CD4-positive, alpha-beta T cell treated with Interleukin-6 at 100 ng/mL for 8 hours (primary cell): ENCODE data around the gene GPR75.

Experiments used
- DNase-seq: peaks from one replicate; pipeline ENCODE4 v3.0.0-alpha.2; 2020; ENCODE audit warnings: mixed read lengths, low spot score

GPR75 gene

GRCh38 chr2:53859206-53860181 lies at the start of gene GPR75:
Gene GPR75 (minus strand): TSS chr2:53859967. CDS start chr2:53854756, 5,211 bp downstream.
- DNase-seq, result no peak

DNA sequence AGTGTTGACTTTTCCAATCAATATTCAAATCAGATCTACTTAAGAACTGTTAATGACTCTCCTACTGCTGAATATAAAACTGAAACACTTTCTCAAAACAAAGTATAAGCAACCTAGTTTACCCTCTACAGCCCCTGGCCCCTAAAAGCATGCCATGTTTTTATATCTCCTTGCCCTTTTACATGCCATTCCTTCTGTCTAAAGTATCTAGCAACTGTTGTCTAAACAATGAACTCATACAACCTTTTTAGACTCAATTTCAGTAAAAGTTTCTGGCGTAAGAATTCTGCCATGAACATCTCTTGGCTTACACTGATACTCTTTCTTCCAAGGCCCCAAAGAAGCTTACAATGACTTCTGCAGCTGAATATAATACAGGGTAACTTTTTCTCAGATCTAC lies 47.8 kb upstream of the GPR75 start:
- no peak for DNase-seq

DNA sequence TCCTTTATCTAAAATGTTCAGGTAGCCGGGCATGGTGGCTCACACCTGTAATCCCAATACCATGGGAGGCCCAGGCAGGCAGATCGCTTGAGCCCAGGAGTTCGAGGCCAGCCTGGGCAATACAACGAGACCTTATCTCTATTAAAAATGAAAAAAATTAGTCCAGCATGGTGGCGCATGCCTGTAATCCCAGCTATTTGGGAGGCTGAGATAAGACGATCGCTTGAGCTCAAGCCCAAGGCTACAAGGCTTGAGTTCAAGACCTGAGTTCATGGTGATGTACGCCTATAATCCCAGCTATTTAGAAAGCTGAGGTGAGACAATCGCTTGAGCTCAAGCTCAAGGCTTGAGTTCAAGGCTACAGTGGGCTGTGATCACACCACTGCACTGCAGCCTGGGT lies 45.6 kb upstream of the GPR75 start:
- no peak for DNase-seq

- DNase-seq, result no peak
Measured at GRCh38 chr2:53903011-53903410, 43.2 kb upstream of the GPR75 start.

GRCh38 chr2:53901192-53901591 lies 41.4 kb upstream of the GPR75 start:
- no peak for DNase-seq

DNA sequence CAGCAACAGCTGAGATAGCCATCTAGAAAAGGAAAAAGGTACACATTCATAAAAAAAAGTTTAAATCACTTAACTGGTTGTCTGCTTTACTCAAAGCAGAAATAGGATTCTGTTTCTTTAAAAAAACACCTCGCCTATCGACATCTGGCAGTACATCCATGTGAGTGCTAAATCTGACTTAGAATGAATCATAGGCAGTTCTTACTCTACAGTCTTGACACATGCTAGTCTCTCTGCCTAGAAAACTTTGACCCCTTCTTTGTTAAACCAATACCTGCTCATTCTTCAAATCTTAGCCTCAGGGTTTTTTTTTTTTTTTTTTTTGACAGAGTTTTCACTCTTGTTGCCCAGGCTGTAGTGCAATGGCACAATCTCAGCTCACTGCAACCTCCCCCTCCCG lies 37.1 kb upstream of the GPR75 start:
- no peak for DNase-seq

- no peak for DNase-seq
Measured at GRCh38 chr2:53886406-53887280, 26.9 kb upstream of the GPR75 start.

DNA sequence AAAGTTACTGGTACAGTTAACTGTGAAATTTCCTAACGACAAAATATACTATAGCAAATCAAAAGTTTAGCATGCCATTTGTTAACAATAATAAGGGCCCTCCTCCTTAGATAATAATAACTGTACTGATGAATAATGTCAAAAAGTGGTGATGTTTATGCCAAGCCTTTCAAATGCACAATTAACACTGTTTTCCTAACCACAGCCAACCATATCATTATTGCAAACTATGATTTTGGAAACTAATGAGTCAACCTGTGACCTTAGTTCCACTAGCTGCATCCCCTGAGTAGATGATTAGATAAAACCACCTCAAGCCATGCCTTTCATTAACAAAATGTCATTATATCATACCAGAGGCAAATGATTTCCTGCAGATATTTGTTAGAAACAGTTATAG lies 25.1 kb upstream of the GPR75 start:
- no peak for DNase-seq

DNA sequence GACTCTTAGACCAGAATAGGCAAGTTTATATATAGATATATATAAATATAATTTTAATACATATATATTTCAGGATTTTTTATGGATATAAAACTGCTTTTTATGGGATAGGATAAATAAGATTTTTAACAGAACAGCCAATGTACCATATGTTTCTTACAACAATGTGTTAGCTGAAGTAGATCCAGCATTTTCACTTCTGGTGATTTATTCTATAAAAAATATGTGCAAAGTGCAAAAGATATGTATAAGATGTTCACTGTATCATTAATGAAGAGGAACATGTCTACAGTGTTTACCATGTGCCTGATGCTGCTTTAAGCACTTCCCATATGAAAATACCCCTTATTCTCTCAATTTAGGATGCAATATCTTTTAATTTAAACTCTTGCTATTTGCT lies 22.2 kb upstream of the GPR75 start:
- no peak for DNase-seq

DNA sequence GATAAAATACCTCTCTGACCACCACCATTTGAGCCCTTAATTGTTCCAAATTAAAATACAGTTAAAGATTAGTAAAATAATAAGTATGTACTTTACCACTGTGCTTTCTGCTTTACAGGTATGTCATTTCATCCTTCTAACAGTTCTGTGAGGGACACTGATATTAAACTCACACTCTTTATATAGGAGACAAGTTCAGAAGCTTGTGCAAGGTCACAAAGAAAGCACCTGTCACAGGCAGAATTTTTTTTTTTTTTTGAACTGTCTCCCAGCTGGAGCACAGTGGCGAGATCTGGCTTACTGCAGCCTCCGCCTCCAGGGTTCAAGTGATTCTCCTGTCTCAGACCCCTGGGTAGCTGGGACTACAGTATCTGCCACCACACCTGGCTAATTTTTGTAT lies 21.6 kb upstream of the GPR75 start:
- no peak for DNase-seq

DNA sequence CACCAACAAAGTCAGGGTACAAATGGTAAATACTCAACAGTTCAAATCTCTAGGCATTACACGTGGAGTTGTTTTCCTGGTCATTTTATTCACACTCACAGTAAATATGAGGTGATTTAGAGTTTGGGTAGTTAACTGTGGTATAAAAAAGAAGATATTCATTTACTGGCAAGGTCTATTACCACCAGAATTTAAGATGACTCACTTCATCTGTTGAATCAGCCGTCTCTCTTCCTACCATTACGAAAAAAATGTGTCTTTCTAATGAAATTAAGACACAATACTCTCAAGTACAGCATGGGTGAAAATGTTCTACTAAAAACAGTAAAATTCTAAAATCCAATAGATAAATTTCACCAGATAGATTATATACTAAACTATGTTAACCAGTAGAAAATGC lies 21.0 kb upstream of the GPR75 start:
- no peak for DNase-seq

GRCh38 chr2:53877556-53877955 lies 17.8 kb upstream of the GPR75 start:
- DNase-seq, result no peak

DNA sequence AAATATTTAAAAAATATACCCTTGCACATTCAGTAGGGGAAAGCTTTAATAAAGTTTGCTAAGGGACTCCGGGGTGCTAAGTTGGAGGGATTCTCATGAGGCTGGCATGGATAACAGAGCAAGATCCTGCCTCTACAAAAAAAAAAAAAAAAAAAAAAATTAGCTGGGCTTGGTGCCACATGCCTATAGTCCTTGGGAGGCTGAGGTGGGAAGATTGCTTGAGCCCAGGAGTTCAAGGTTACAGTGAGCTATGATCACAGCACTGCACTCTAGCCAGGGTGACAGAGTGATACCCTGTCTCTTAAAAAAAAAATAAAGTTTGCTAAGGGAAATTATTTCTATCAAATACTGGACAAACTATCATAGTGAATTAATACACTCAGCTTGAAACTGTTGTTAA lies 17.3 kb upstream of the GPR75 start:
- no peak for DNase-seq

- DNase-seq, result no peak
Measured at GRCh38 chr2:53874401-53874950, 14.7 kb upstream of the GPR75 start.

- DNase-seq, result no peak
Measured at GRCh38 chr2:53867773-53868172, 8.0 kb upstream of the GPR75 start.

GRCh38 chr2:53867169-53867568 lies 7.4 kb upstream of the GPR75 start:
- no peak for DNase-seq

- DNase-seq, result no peak
Measured at GRCh38 chr2:53865962-53866361, 6.2 kb upstream of the GPR75 start.

- no peak for DNase-seq
Measured at GRCh38 chr2:53865264-53865663, 5.5 kb upstream of the GPR75 start.

DNA sequence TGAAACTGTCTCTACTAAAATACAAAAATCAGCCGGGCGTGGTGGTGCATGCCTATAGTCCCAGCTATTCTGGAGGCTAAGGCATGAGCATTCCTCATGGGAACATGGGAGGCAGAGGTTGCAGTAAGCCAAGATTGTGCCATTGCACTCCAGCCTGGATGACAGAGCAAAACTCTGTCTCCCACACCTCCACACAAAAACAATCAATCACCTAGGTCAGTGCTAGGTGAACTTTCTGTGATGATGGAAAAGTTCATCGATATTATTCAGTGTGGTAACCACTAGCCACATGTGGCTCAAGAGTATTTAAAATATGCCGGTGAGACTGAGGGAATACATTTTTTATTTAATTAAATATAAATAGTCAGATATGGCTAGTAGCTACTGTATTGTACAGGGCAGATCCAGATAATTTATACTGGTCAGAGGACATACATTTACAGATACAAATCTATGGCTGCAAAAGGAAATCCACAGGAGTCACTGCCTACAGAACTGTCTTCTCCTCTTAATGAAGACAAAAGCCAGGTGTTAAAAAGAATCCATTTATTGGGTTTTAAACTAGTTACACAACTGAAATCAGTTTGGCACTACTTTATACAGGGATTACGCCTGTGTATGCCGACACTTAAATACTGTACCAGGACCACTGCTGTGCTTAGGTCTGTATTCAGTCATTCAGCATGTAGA lies 3.9 kb upstream of the GPR75 start:
- DNase-seq, result no peak

GRCh38 chr2:53861824-53862223 lies 2.1 kb upstream of the GPR75 start:
- DNase-seq, result no peak

DNA sequence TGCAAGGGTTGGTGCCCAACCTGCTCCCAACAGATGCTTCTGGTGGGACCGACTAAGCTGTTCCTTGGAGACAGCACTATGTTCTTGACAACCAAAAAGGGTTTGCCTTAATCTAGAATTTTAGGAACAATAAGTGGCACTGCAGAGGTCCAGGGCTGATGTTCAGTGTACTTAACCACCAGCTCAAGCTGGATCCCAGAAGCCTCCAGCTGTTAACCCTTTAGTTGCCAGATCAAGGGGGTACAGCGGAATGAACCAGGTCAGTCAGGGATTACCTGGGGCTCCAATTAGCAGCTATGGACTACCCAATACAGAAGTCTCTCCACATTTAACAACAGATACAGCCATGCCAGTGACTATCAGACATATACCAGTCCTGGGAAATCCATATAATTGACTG lies 3.5 kb downstream of the GPR75 start:
- no peak for DNase-seq

- no peak for DNase-seq
Measured at GRCh38 chr2:53854678-53855077, 5.1 kb downstream of the GPR75 start.
